Measurements from ENCODE around the gene SH3PXD2A.

DNA sequence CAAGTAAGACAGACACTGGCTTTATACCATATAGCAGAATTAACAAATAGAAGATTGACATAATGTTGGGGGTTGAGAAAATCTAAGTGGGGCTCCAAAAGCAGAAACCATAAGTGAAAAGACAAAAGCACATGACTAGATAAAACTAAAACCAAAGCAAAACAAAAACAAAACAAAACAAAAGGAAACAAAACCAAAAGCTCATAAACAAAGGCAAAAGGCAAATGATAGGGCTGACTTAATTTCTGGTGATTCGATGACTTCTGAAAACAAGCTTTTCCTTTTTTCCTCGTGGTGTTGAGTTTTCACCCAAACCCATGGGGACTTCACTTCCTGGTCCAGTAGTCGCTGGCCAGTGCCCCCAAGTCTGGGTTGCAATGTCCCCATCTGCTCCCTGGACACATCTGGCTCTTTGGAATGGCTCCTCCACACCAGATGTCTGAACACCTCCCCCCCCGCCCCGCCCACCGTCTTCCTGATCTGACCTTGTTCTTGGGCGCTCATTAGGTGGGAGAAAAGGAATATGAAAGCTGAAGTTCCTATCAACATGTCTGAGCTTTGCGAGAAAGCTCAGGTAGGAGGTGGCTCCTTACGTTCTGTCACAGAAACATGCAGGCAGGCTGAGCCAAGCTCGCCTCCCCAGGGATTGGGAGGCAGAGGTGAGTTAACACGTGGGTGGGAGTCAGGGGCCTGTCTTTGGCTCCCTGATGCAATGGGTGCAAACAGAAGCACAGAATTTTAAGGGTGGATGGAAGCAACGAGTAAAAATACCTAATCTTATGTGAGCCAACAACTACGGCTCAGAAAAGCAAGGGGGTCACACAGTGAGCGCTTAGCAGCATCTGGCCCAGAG, 240.8 kb downstream of the SH3PXD2A start:
- TF ChIP-seq, protein P1, sequence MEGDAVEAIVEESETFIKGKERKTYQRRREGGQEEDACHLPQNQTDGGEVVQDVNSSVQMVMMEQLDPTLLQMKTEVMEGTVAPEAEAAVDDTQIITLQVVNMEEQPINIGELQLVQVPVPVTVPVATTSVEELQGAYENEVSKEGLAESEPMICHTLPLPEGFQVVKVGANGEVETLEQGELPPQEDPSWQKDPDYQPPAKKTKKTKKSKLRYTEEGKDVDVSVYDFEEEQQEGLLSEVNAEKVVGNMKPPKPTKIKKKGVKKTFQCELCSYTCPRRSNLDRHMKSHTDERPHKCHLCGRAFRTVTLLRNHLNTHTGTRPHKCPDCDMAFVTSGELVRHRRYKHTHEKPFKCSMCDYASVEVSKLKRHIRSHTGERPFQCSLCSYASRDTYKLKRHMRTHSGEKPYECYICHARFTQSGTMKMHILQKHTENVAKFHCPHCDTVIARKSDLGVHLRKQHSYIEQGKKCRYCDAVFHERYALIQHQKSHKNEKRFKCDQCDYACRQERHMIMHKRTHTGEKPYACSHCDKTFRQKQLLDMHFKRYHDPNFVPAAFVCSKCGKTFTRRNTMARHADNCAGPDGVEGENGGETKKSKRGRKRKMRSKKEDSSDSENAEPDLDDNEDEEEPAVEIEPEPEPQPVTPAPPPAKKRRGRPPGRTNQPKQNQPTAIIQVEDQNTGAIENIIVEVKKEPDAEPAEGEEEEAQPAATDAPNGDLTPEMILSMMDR (conservative IDR thresholded peaks at IDR 0.05): no peak
- no peak for TF ChIP-seq ZFX (IDR thresholded peaks at IDR 0.05)

Measured in C4-2B (cell line).